Measurements from ENCODE around the gene UGT3A2.

The UGT3A2 gene

GRCh38 chr5:36066540-36067210 lies at the start of gene UGT3A2:
Gene UGT3A2 (minus strand): TSS chr5:36066882. CDS start chr5:36066789, 93 bp downstream.
- no peaks in the 10 kb centered on the region for H3K9me3 ChIP-seq (ENCODE audit: control insufficient read depth in 1 of 2, low read length in 2 of 2)
- H3K36me3 ChIP-seq (ENCODE audit: control insufficient read depth in 1 of 2, insufficient read depth in 2 of 2, low read length in 2 of 2), result no peaks in the 10 kb centered on the region
- H3K27ac ChIP-seq (ENCODE audit: low read depth, low read length), result no peak within 1 kb of the TSS
- no peaks in the 10 kb centered on the region for H3K4me1 ChIP-seq (ENCODE audit: control insufficient read depth in 1 of 2, insufficient read depth in 2 of 2, low read length in 2 of 2)
- peaks cover 9 to 11% of the 10 kb centered on the region in 2 donors for H3K27me3 ChIP-seq (ENCODE audit: control insufficient read depth in 1 of 2, insufficient read depth in 2 of 2, low read length in 2 of 2)
- H3K9ac ChIP-seq (ENCODE audit: low read depth in 1 of 2, low read length in 2 of 2), result no peak within 1 kb of the TSS
- no peak within 1 kb of the TSS for H3K4me3 ChIP-seq (ENCODE audit: low read depth in 1 of 2, low read length in 2 of 2)

- Histone ChIP-seq H3K4me3 (ENCODE audit: low read depth in 1 of 2, low read length in 2 of 2) (no peak overlapping the region), H3K36me3 (ENCODE audit: control insufficient read depth in 1 of 2, insufficient read depth in 2 of 2, low read length in 2 of 2) (peaks cover 23 to 40% of the 10 kb centered on the region in 2 donors), H3K27ac (ENCODE audit: low read depth, low read length) (no peak overlapping the region), H3K9ac (ENCODE audit: low read depth in 1 of 2, low read length in 2 of 2) (no peak overlapping the region), H3K9me3 (ENCODE audit: control insufficient read depth in 1 of 2, low read length in 2 of 2) (no peaks in the 10 kb centered on the region), H3K27me3 (ENCODE audit: control insufficient read depth in 1 of 2, insufficient read depth in 2 of 2, low read length in 2 of 2) (no peaks in the 10 kb centered on the region), H3K4me1 (ENCODE audit: control insufficient read depth in 1 of 2, insufficient read depth in 2 of 2, low read length in 2 of 2) (peaks cover 0 to 8% of the 10 kb centered on the region in 2 donors)
These were observed 44.6 kb upstream of the UGT3A2 start for GRCh38 chr5:36111238-36111637.

- H3K27me3 ChIP-seq (ENCODE audit: control insufficient read depth in 1 of 2, insufficient read depth in 2 of 2, low read length in 2 of 2), result no peaks in the 10 kb centered on the region
- H3K27ac ChIP-seq (ENCODE audit: low read depth, low read length), result no peak overlapping the region
- H3K36me3 ChIP-seq (ENCODE audit: control insufficient read depth in 1 of 2, insufficient read depth in 2 of 2, low read length in 2 of 2), result peaks cover 21 to 51% of the 10 kb centered on the region in 2 donors
- H3K9ac ChIP-seq (ENCODE audit: low read depth in 1 of 2, low read length in 2 of 2), result no peak overlapping the region
- no peak overlapping the region for H3K4me3 ChIP-seq (ENCODE audit: low read depth in 1 of 2, low read length in 2 of 2)
- H3K4me1 ChIP-seq (ENCODE audit: control insufficient read depth in 1 of 2, insufficient read depth in 2 of 2, low read length in 2 of 2), result peaks cover 0 to 8% of the 10 kb centered on the region in 2 donors
- no peaks in the 10 kb centered on the region for H3K9me3 ChIP-seq (ENCODE audit: control insufficient read depth in 1 of 2, low read length in 2 of 2)
These were observed 42.2 kb upstream of the UGT3A2 start for GRCh38 chr5:36108758-36109460.

- Histone ChIP-seq H3K9ac (ENCODE audit: low read depth in 1 of 2, low read length in 2 of 2) (no peak overlapping the region), H3K27me3 (ENCODE audit: control insufficient read depth in 1 of 2, insufficient read depth in 2 of 2, low read length in 2 of 2) (no peaks in the 10 kb centered on the region), H3K36me3 (ENCODE audit: control insufficient read depth in 1 of 2, insufficient read depth in 2 of 2, low read length in 2 of 2) (peaks cover 19 to 47% of the 10 kb centered on the region in 2 donors), H3K4me1 (ENCODE audit: control insufficient read depth in 1 of 2, insufficient read depth in 2 of 2, low read length in 2 of 2) (no peaks in the 10 kb centered on the region), H3K9me3 (ENCODE audit: control insufficient read depth in 1 of 2, low read length in 2 of 2) (no peaks in the 10 kb centered on the region), H3K27ac (ENCODE audit: low read depth, low read length) (no peak overlapping the region), H3K4me3 (ENCODE audit: low read depth in 1 of 2, low read length in 2 of 2) (no peak overlapping the region)
These were observed 39.1 kb upstream of the UGT3A2 start for GRCh38 chr5:36105819-36106218.

GRCh38 chr5:36099748-36100147 lies 33.1 kb upstream of the UGT3A2 start:
- Histone ChIP-seq H3K4me3 (ENCODE audit: low read depth in 1 of 2, low read length in 2 of 2) (no peak overlapping the region), H3K36me3 (ENCODE audit: control insufficient read depth in 1 of 2, insufficient read depth in 2 of 2, low read length in 2 of 2) (peaks cover 4 to 11% of the 10 kb centered on the region in 2 donors), H3K27ac (ENCODE audit: low read depth, low read length) (no peak overlapping the region), H3K27me3 (ENCODE audit: control insufficient read depth in 1 of 2, insufficient read depth in 2 of 2, low read length in 2 of 2) (no peaks in the 10 kb centered on the region), H3K9ac (ENCODE audit: low read depth in 1 of 2, low read length in 2 of 2) (no peak overlapping the region), H3K9me3 (ENCODE audit: control insufficient read depth in 1 of 2, low read length in 2 of 2) (no peaks in the 10 kb centered on the region), H3K4me1 (ENCODE audit: control insufficient read depth in 1 of 2, insufficient read depth in 2 of 2, low read length in 2 of 2) (no peaks in the 10 kb centered on the region)

- Histone ChIP-seq H3K36me3 (ENCODE audit: control insufficient read depth in 1 of 2, insufficient read depth in 2 of 2, low read length in 2 of 2) (no peaks in the 10 kb centered on the region), H3K4me3 (ENCODE audit: low read depth in 1 of 2, low read length in 2 of 2) (no peak overlapping the region), H3K9ac (ENCODE audit: low read depth in 1 of 2, low read length in 2 of 2) (no peak overlapping the region), H3K27ac (ENCODE audit: low read depth, low read length) (no peak overlapping the region), H3K9me3 (ENCODE audit: control insufficient read depth in 1 of 2, low read length in 2 of 2) (no peaks in the 10 kb centered on the region), H3K27me3 (ENCODE audit: control insufficient read depth in 1 of 2, insufficient read depth in 2 of 2, low read length in 2 of 2) (no peaks in the 10 kb centered on the region), H3K4me1 (ENCODE audit: control insufficient read depth in 1 of 2, insufficient read depth in 2 of 2, low read length in 2 of 2) (no peaks in the 10 kb centered on the region)
These were observed 29.8 kb upstream of the UGT3A2 start for GRCh38 chr5:36096486-36096885.

GRCh38 chr5:36089989-36090388 lies 23.3 kb upstream of the UGT3A2 start:
- H3K27me3 ChIP-seq (ENCODE audit: control insufficient read depth in 1 of 2, insufficient read depth in 2 of 2, low read length in 2 of 2), result no peaks in the 10 kb centered on the region
- no peak overlapping the region for H3K9ac ChIP-seq (ENCODE audit: low read depth in 1 of 2, low read length in 2 of 2)

GRCh38 chr5:36079200-36079781 lies 12.6 kb upstream of the UGT3A2 start:
- H3K36me3 ChIP-seq (ENCODE audit: control insufficient read depth in 1 of 2, insufficient read depth in 2 of 2, low read length in 2 of 2), result no peaks in the 10 kb centered on the region
- H3K9me3 ChIP-seq (ENCODE audit: control insufficient read depth in 1 of 2, low read length in 2 of 2), result no peaks in the 10 kb centered on the region
- H3K4me3 ChIP-seq (ENCODE audit: low read depth in 1 of 2, low read length in 2 of 2), result no peak overlapping the region
- H3K9ac ChIP-seq (ENCODE audit: low read depth in 1 of 2, low read length in 2 of 2), result no peak overlapping the region
- no peaks in the 10 kb centered on the region for H3K4me1 ChIP-seq (ENCODE audit: control insufficient read depth in 1 of 2, insufficient read depth in 2 of 2, low read length in 2 of 2)
- no peak overlapping the region for H3K27ac ChIP-seq (ENCODE audit: low read depth, low read length)
- H3K27me3 ChIP-seq (ENCODE audit: control insufficient read depth in 1 of 2, insufficient read depth in 2 of 2, low read length in 2 of 2), result peaks cover 0 to 3% of the 10 kb centered on the region in 2 donors

More at GRCh38 chr5:36089989-36090388, 23.3 kb upstream of the UGT3A2 start:
- no peaks in the 10 kb centered on the region for H3K4me1 ChIP-seq (ENCODE audit: control insufficient read depth in 1 of 2, insufficient read depth in 2 of 2, low read length in 2 of 2)
- no peaks in the 10 kb centered on the region for H3K36me3 ChIP-seq (ENCODE audit: control insufficient read depth in 1 of 2, insufficient read depth in 2 of 2, low read length in 2 of 2)
- no peak overlapping the region for H3K27ac ChIP-seq (ENCODE audit: low read depth, low read length)
- H3K9me3 ChIP-seq (ENCODE audit: control insufficient read depth in 1 of 2, low read length in 2 of 2), result peaks cover 0 to 4% of the 10 kb centered on the region in 2 donors
- H3K4me3 ChIP-seq (ENCODE audit: low read depth in 1 of 2, low read length in 2 of 2), result no peak overlapping the region

- no peak overlapping the region for H3K9ac ChIP-seq (ENCODE audit: low read depth in 1 of 2, low read length in 2 of 2)
- H3K36me3 ChIP-seq (ENCODE audit: control insufficient read depth in 1 of 2, insufficient read depth in 2 of 2, low read length in 2 of 2), result no peaks in the 10 kb centered on the region
- H3K9me3 ChIP-seq (ENCODE audit: control insufficient read depth in 1 of 2, low read length in 2 of 2), result no peaks in the 10 kb centered on the region
- no peak overlapping the region for H3K27ac ChIP-seq (ENCODE audit: low read depth, low read length)
- H3K4me1 ChIP-seq (ENCODE audit: control insufficient read depth in 1 of 2, insufficient read depth in 2 of 2, low read length in 2 of 2), result no peaks in the 10 kb centered on the region
- no peak overlapping the region for H3K4me3 ChIP-seq (ENCODE audit: low read depth in 1 of 2, low read length in 2 of 2)
- peaks cover 0 to 3% of the 10 kb centered on the region in 2 donors for H3K27me3 ChIP-seq (ENCODE audit: control insufficient read depth in 1 of 2, insufficient read depth in 2 of 2, low read length in 2 of 2)
These were observed 11.7 kb upstream of the UGT3A2 start for GRCh38 chr5:36078430-36078829.

- Histone ChIP-seq H3K9me3 (ENCODE audit: control insufficient read depth in 1 of 2, low read length in 2 of 2) (no peaks in the 10 kb centered on the region), H3K4me1 (ENCODE audit: control insufficient read depth in 1 of 2, insufficient read depth in 2 of 2, low read length in 2 of 2) (no peaks in the 10 kb centered on the region), H3K9ac (ENCODE audit: low read depth in 1 of 2, low read length in 2 of 2) (no peak overlapping the region), H3K4me3 (ENCODE audit: low read depth in 1 of 2, low read length in 2 of 2) (no peak overlapping the region), H3K36me3 (ENCODE audit: control insufficient read depth in 1 of 2, insufficient read depth in 2 of 2, low read length in 2 of 2) (no peaks in the 10 kb centered on the region), H3K27ac (ENCODE audit: low read depth, low read length) (no peak overlapping the region), H3K27me3 (ENCODE audit: control insufficient read depth in 1 of 2, insufficient read depth in 2 of 2, low read length in 2 of 2) (no peaks in the 10 kb centered on the region)
These were observed 7.0 kb upstream of the UGT3A2 start for GRCh38 chr5:36073595-36074216.
